GM12872 (cell line): ENCODE measurements around the gene NXPH2.

Experiments
- TF ChIP-seq, protein P1 (sequence below): IDR thresholded peaks from 3 replicates; pipeline ENCODE4 v1.5.1; 2011; ENCODE audit warnings: low read depth, mild to moderate bottlenecking, low read length, moderate library complexity; ENCODE audit not compliant: insufficient read depth

Gene NXPH2

GRCh38 chr2:138757384-138757783 lies 22.8 kb downstream of the NXPH2 start:
- TF ChIP-seq, protein P1, sequence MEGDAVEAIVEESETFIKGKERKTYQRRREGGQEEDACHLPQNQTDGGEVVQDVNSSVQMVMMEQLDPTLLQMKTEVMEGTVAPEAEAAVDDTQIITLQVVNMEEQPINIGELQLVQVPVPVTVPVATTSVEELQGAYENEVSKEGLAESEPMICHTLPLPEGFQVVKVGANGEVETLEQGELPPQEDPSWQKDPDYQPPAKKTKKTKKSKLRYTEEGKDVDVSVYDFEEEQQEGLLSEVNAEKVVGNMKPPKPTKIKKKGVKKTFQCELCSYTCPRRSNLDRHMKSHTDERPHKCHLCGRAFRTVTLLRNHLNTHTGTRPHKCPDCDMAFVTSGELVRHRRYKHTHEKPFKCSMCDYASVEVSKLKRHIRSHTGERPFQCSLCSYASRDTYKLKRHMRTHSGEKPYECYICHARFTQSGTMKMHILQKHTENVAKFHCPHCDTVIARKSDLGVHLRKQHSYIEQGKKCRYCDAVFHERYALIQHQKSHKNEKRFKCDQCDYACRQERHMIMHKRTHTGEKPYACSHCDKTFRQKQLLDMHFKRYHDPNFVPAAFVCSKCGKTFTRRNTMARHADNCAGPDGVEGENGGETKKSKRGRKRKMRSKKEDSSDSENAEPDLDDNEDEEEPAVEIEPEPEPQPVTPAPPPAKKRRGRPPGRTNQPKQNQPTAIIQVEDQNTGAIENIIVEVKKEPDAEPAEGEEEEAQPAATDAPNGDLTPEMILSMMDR, result no peak

DNA sequence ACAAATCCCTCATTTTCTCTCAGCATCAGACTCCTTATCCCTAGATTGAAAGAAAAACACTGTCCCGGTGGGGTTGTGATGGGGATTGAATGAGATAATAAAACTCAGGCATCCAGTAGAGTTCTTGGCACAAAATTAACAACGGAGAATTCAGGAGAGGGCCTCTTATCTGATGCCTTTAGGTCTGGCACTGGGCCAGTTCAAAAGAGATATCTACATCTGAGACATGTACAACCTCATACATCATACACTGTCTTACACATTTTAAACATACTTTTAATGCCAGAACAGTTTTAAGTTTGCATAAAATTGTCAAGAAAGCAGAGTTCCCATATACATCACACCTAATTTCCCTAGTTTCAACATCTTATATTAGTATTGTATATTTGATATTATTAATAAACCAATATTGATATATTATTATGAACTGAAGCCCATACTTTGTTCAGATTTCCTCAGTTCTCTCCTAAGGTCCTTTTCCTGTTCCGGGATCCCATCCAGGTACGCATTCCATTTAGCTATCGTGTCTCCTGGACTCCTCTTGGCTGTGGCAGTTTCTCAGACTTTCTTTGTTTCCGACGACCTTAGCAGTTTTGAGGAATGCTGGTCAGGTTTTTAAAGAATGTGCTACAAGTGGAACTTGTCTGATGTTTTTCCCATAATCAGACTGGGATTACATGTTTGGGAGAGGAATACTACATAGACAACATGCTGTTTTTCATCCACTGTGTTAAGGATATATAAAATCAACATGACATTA lies 27.8 kb downstream of the NXPH2 start:
- TF ChIP-seq, protein P1, result no peak

- TF ChIP-seq, protein P1, result no peak
Measured at GRCh38 chr2:138744713-138745112, 35.5 kb downstream of the NXPH2 start.

GRCh38 chr2:138742441-138743057 lies 37.6 kb downstream of the NXPH2 start:
- TF ChIP-seq, protein P1, result no peak

DNA sequence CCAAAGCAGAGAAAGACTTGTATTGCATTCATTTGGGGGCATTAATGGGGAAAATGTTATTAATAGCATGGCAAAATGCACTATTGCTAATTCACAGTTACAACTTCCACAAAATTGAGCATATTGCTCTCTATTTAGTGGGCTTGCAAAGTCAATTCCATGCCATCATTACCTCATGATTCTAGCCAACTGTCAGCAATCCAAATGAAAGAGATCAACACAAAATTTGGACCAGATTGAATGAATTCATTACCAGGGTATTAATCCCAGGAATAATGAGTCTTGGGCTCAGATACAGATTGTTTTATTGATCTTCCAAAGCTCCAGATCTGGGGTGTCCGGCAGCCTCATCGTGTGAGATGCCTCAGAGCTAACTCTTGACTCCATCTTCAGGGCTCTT lies 38.3 kb downstream of the NXPH2 start:
- TF ChIP-seq, protein P1, result no peak

DNA sequence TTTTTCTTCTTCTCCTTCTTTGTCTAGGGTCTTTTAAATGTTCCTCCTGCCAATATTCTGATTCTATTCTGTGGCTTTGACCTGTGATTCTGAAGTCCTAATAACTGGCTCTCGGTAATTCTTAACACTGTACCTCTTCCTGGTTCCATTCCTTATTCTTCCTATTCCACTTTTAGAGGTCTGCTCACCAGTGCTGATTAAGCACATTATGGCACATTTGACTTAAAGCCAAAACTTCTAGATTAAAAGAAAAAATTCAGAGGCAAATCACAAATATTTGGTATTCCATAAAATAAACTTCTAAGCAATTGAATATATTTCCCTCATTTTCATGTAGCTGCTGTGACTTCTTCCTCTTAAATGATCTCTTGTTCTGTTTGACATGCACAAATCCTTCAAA lies 47.5 kb downstream of the NXPH2 start:
- TF ChIP-seq, protein P1, result no peak

DNA sequence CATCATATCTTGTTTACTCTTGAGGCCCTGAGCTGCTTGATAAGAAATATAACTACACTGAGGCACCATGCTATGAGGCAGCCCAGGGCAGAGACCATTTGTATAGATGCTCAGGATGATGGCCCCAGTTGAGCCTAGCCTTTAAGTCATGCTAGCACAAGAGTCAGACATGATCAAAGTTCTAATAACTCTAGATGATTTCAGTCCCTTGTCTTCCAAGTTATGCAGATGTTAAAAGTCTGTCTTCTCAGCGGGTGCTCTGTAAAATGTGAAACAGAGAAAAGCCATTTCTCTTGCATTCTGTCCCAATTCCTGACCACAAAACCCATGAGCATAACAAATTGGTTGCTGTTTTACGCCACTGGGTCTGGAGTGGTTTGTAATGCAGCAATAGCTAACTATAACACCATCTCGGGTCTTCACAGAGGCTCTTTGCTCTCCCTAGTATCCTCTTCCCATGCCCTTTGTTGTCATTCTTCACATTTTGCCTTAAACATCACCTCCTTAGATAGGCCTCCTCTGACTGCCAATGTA lies 49.6 kb downstream of the NXPH2 start:
- TF ChIP-seq, protein P1, result no peak
